ENCODE data around the gene TUBB.
A peak's percentile ranks its signal among the peaks of the same experiment; 100 is the strongest.
"Not testable (repeated sequence)": the region's sequence is repeated elsewhere in the genome, so short reads cannot be mapped to it uniquely, and the experiment has no call there.

TUBB gene

GRCh38 chr6:30741063-30741779 lies 21.1 kb downstream of the TUBB start:
- no peak for DNase-seq

GRCh38 chr6:30741789-30742315 lies 21.7 kb downstream of the TUBB start:
- DNase-seq = no peak

GRCh38 chr6:30742316-30743098 lies 22.4 kb downstream of the TUBB start, which contains the start of gene FLOT1:
TSS of gene FLOT1 (minus strand) at chr6:30742687. CDS start at chr6:30742189, 498 bp downstream.
- DNase-seq = peak; percentile 65 to 89 (median 78)

GRCh38 chr6:30743099-30744053 lies 23.2 kb downstream of the TUBB start:
- peak in 3 of 5 experiments; percentile 21 to 49 (median 23) for DNase-seq

- peak; percentile 44 to 77 (median 54) for DNase-seq
These were observed 24.1 kb downstream of the TUBB start, which contains the start of gene IER3 for GRCh38 chr6:30744054-30744805. TSS of gene IER3 (minus strand) at chr6:30744547. CDS start at chr6:30744518, 29 bp downstream.

- no peak for DNase-seq
These were observed 27.1 kb downstream of the TUBB start for GRCh38 chr6:30747300-30747687.

- DNase-seq = no peak
These were observed 28.0 kb downstream of the TUBB start for GRCh38 chr6:30747902-30748769.

- no peak for DNase-seq
These were observed 28.8 kb downstream of the TUBB start for GRCh38 chr6:30748851-30749540.

- no peak for DNase-seq
These were observed 29.6 kb downstream of the TUBB start for GRCh38 chr6:30749554-30750378.

GRCh38 chr6:30750379-30750668 lies 30.2 kb downstream of the TUBB start:
- no peak for DNase-seq

- no peak for DNase-seq
These were observed 32.2 kb downstream of the TUBB start for GRCh38 chr6:30752157-30752927.

GRCh38 chr6:30754631-30755030 lies 34.5 kb downstream of the TUBB start:
- DNase-seq = no peak

- DNase-seq = not testable (repeated sequence)
These were observed 36.4 kb downstream of the TUBB start for GRCh38 chr6:30756405-30757003.

GRCh38 chr6:30757261-30757904 lies 37.2 kb downstream of the TUBB start:
- no peak for DNase-seq

- no peak for DNase-seq
These were observed 39.6 kb downstream of the TUBB start for GRCh38 chr6:30759575-30760239.

GRCh38 chr6:30760549-30760948 lies 40.4 kb downstream of the TUBB start:
- no peak for DNase-seq

Measured in T-helper 2 cell (primary cell).